SK-N-SH (cell line): Measurements from ENCODE around the gene ST8SIA3.

Experiments
- CTCF ChIP-seq: fragments of 200-600 bp; sonication (generic); IDR thresholded peaks from 2 replicates; pipeline ENCODE4 v1.6.1; 2017; ENCODE audit warnings: antibody characterized with exemption, mild to moderate bottlenecking, moderate library complexity
- EP300 ChIP-seq, 2 experiments: IDR thresholded peaks; 2 replicates each; pipeline versions ENCODE4 v1.4.0 to v1.6.1; 2012; ENCODE audit warnings: borderline replicate concordance in 1 of 2, low read depth in 1 of 2, low read length in 1 of 2
- NFIC ChIP-seq: IDR thresholded peaks from 2 replicates; pipeline ENCODE4 v1.4.0; 2012; ENCODE audit warnings: borderline replicate concordance
- POLR2AphosphoS5 ChIP-seq: IDR thresholded peaks from 2 replicates; pipeline ENCODE4 v1.6.1; 2012; ENCODE audit warnings: low read depth, low read length
- RAD21 ChIP-seq: IDR thresholded peaks from 2 replicates; pipeline ENCODE4 v1.6.1; 2012; ENCODE audit warnings: mild to moderate bottlenecking, low read length
- RCOR1 ChIP-seq: fragments of 150-350 bp; IDR thresholded peaks from 2 replicates; pipeline ENCODE4 v1.6.1; 2017; ENCODE audit warnings: antibody characterized with exemption, low read length
- RXRA ChIP-seq: IDR thresholded peaks from 2 replicates; pipeline ENCODE4 v1.4.0; 2012; ENCODE audit warnings: low read depth, mild to moderate bottlenecking, borderline replicate concordance

GRCh38 chr18:57364460-57364859 is 12.1 kb downstream of the ST8SIA3 start:
- TF ChIP-seq CTCF = no peak
- TF ChIP-seq RCOR1 = no peak
- no peak for TF ChIP-seq EP300 (IDR thresholded peaks at IDR 0.05; ENCODE audit: borderline replicate concordance in 1 of 2, low read depth in 1 of 2, low read length in 1 of 2)
- TF ChIP-seq POLR2AphosphoS5 = no peak
- no peak for TF ChIP-seq RXRA
- TF ChIP-seq RAD21 = no peak
- no peak for TF ChIP-seq NFIC
